ENCODE measurements around the gene GPBAR1. TPM values are rescaled to one million over a fixed set of nuclear protein-coding genes. Genes with fewer than 3 reads are reported as not detected.

The GPBAR1 gene
- total RNA-seq, 1 experiment from 2014 or later = 0.20 TPM

DNA sequence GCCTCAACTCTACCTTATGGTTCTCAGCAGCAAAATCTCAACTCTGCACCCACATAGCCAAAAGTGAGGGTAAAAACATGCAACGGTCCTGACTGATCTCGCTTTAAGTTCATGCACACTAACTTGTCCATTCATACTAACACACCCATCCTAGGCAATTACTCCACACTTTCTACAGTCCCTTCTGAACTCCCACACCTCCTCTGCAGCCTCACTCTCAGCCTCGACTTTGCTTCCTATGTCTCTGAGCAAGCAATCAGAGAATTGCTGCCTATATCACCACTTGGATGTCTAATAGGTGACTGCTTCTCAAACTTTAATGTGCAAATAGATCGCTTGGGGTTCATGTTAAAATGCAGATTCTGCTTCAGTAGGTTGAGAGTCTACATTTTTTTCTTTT is 39.3 kb downstream of the GPBAR1 start:
- H3K36me3 Mint-ChIP-seq = no peaks in the 10 kb centered on the region
- no peak for DNase-seq (ENCODE audit: low spot score)
- no peak overlapping the region for H3K4me3 Mint-ChIP-seq
- TF ChIP-seq FOXP1 (CRISPR knock-in tag; IDR thresholded peaks at IDR 0.05; ENCODE audit: borderline replicate concordance) (no peak), NR3C1 (CRISPR knock-in tag; conservative IDR thresholded peaks at IDR 0.05; ENCODE audit: low read depth) (no peak), JAZF1 (CRISPR knock-in tag; IDR thresholded peaks at IDR 0.05) (no peak), SOX15 (CRISPR knock-in tag; IDR thresholded peaks at IDR 0.05) (no peak), NFE2L1 (CRISPR knock-in tag; IDR thresholded peaks at IDR 0.05) (no peak), GTF2I (CRISPR knock-in tag; conservative IDR thresholded peaks at IDR 0.05) (no peak), ZNF138 (CRISPR knock-in tag; conservative IDR thresholded peaks at IDR 0.05) (no peak), OVOL2 (CRISPR knock-in tag; IDR thresholded peaks at IDR 0.05; ENCODE audit: borderline replicate concordance) (no peak), ZNF263 (CRISPR knock-in tag; IDR thresholded peaks at IDR 0.05; ENCODE audit: low read depth) (no peak), NFATC4 (CRISPR knock-in tag; IDR thresholded peaks at IDR 0.05) (no peak), FOXK1 (CRISPR knock-in tag; IDR thresholded peaks at IDR 0.05) (no peak), ZNF423 (CRISPR knock-in tag; IDR thresholded peaks at IDR 0.05) (no peak)
- TF ChIP-seq, protein P1, sequence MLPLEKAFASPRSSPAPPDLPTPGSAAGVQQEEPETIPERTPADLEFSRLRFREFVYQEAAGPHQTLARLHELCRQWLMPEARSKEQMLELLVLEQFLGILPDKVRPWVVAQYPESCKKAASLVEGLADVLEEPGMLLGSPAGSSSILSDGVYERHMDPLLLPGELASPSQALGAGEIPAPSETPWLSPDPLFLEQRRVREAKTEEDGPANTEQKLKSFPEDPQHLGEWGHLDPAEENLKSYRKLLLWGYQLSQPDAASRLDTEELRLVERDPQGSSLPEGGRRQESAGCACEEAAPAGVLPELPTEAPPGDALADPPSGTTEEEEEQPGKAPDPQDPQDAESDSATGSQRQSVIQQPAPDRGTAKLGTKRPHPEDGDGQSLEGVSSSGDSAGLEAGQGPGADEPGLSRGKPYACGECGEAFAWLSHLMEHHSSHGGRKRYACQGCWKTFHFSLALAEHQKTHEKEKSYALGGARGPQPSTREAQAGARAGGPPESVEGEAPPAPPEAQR (CRISPR knock-in tag; IDR thresholded peaks at IDR 0.05) = no peak
- TF ChIP-seq, protein P2, sequence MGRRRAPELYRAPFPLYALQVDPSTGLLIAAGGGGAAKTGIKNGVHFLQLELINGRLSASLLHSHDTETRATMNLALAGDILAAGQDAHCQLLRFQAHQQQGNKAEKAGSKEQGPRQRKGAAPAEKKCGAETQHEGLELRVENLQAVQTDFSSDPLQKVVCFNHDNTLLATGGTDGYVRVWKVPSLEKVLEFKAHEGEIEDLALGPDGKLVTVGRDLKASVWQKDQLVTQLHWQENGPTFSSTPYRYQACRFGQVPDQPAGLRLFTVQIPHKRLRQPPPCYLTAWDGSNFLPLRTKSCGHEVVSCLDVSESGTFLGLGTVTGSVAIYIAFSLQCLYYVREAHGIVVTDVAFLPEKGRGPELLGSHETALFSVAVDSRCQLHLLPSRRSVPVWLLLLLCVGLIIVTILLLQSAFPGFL (CRISPR knock-in tag; IDR thresholded peaks at IDR 0.05; ENCODE audit: borderline replicate concordance) = no peak
- TF ChIP-seq, protein P3, sequence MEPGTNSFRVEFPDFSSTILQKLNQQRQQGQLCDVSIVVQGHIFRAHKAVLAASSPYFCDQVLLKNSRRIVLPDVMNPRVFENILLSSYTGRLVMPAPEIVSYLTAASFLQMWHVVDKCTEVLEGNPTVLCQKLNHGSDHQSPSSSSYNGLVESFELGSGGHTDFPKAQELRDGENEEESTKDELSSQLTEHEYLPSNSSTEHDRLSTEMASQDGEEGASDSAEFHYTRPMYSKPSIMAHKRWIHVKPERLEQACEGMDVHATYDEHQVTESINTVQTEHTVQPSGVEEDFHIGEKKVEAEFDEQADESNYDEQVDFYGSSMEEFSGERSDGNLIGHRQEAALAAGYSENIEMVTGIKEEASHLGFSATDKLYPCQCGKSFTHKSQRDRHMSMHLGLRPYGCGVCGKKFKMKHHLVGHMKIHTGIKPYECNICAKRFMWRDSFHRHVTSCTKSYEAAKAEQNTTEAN (CRISPR knock-in tag; IDR thresholded peaks at IDR 0.05) = no peak
- TF ChIP-seq, protein P4, sequence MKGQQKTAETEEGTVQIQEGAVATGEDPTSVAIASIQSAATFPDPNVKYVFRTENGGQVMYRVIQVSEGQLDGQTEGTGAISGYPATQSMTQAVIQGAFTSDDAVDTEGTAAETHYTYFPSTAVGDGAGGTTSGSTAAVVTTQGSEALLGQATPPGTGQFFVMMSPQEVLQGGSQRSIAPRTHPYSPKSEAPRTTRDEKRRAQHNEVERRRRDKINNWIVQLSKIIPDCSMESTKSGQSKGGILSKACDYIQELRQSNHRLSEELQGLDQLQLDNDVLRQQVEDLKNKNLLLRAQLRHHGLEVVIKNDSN (CRISPR knock-in tag; IDR thresholded peaks at IDR 0.05) = no peak
- no peak for ATAC-seq
- no peaks in the 10 kb centered on the region for H3K9me3 Mint-ChIP-seq
- ChIA-PET CTCF (no interaction called here), POLR2A (no interaction called here)
- H3K27me3 Mint-ChIP-seq (ENCODE audit: low read depth) = no peaks in the 10 kb centered on the region; the same call in 1 of the 2 replicates
- no peak overlapping the region for H3K27ac Mint-ChIP-seq
- peaks cover 6% of the 10 kb centered on the region for H3K4me1 Mint-ChIP-seq

DNA sequence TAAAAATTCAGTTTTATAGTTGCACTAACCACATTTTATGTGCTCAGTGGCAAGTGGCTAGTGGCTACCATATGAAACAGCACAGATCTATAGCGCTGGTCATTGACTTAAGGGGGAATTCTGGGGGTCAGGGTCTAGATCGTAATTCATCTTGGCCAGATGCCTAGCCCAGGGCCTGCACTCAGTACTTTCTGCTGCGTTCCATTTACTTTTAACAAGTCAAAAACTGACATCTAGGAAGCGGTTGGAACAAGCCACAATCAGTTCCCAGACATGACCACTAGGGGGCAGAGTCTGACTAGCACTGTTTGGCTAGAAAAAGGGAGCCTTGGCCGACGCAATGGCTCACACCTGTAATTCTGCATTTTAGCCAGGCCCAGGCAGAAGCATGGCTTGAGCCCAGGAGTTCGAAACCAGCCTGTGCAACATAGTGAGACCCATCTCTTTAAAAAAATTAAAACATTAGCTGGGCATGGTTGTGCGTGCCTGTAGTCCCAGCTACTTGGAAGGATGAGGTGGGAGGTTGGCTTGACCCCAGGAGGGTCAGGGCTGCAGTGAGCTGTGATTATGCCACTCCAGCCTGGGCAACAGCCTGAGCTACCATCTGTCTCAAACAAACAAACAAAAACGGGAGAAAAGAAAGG is 40.5 kb downstream of the GPBAR1 start:
- no peaks in the 10 kb centered on the region for H3K9me3 Mint-ChIP-seq
- H3K27ac Mint-ChIP-seq = no peak overlapping the region
- no peak overlapping the region for H3K4me3 Mint-ChIP-seq
- peak; percentile 89 for ATAC-seq
- ChIA-PET POLR2A (no interaction called here), CTCF (interaction anchor here (0.5 to 2.6 kb wide), 12 partner anchors 8 to 94 kb away, joined by 3 to 22 read pairs (median 4); partner anchors contain the start of gene CATIP)
- H3K36me3 Mint-ChIP-seq = no peaks in the 10 kb centered on the region
- no peaks in the 10 kb centered on the region for H3K4me1 Mint-ChIP-seq
- DNase-seq (ENCODE audit: low spot score) = peak; percentile 93
- no peaks in the 10 kb centered on the region; the same call in 1 of the 2 replicates for H3K27me3 Mint-ChIP-seq (ENCODE audit: low read depth)
- TF ChIP-seq ZNF121 (CRISPR knock-in tag; IDR thresholded peaks at IDR 0.05) (peak; percentile 98), GABPB1 (CRISPR knock-in tag; IDR thresholded peaks at IDR 0.05) (peak; percentile 75), FOXP1 (CRISPR knock-in tag; IDR thresholded peaks at IDR 0.05; ENCODE audit: borderline replicate concordance) (no peak)
- TF ChIP-seq, protein P5, sequence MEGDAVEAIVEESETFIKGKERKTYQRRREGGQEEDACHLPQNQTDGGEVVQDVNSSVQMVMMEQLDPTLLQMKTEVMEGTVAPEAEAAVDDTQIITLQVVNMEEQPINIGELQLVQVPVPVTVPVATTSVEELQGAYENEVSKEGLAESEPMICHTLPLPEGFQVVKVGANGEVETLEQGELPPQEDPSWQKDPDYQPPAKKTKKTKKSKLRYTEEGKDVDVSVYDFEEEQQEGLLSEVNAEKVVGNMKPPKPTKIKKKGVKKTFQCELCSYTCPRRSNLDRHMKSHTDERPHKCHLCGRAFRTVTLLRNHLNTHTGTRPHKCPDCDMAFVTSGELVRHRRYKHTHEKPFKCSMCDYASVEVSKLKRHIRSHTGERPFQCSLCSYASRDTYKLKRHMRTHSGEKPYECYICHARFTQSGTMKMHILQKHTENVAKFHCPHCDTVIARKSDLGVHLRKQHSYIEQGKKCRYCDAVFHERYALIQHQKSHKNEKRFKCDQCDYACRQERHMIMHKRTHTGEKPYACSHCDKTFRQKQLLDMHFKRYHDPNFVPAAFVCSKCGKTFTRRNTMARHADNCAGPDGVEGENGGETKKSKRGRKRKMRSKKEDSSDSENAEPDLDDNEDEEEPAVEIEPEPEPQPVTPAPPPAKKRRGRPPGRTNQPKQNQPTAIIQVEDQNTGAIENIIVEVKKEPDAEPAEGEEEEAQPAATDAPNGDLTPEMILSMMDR (IDR thresholded peaks at IDR 0.05) = peak; percentile 98
- TF ChIP-seq, protein P6, sequence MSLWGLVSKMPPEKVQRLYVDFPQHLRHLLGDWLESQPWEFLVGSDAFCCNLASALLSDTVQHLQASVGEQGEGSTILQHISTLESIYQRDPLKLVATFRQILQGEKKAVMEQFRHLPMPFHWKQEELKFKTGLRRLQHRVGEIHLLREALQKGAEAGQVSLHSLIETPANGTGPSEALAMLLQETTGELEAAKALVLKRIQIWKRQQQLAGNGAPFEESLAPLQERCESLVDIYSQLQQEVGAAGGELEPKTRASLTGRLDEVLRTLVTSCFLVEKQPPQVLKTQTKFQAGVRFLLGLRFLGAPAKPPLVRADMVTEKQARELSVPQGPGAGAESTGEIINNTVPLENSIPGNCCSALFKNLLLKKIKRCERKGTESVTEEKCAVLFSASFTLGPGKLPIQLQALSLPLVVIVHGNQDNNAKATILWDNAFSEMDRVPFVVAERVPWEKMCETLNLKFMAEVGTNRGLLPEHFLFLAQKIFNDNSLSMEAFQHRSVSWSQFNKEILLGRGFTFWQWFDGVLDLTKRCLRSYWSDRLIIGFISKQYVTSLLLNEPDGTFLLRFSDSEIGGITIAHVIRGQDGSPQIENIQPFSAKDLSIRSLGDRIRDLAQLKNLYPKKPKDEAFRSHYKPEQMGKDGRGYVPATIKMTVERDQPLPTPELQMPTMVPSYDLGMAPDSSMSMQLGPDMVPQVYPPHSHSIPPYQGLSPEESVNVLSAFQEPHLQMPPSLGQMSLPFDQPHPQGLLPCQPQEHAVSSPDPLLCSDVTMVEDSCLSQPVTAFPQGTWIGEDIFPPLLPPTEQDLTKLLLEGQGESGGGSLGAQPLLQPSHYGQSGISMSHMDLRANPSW (CRISPR knock-in tag; conservative IDR thresholded peaks at IDR 0.05; ENCODE audit: low read depth) = no peak
- TF ChIP-seq, protein P7, sequence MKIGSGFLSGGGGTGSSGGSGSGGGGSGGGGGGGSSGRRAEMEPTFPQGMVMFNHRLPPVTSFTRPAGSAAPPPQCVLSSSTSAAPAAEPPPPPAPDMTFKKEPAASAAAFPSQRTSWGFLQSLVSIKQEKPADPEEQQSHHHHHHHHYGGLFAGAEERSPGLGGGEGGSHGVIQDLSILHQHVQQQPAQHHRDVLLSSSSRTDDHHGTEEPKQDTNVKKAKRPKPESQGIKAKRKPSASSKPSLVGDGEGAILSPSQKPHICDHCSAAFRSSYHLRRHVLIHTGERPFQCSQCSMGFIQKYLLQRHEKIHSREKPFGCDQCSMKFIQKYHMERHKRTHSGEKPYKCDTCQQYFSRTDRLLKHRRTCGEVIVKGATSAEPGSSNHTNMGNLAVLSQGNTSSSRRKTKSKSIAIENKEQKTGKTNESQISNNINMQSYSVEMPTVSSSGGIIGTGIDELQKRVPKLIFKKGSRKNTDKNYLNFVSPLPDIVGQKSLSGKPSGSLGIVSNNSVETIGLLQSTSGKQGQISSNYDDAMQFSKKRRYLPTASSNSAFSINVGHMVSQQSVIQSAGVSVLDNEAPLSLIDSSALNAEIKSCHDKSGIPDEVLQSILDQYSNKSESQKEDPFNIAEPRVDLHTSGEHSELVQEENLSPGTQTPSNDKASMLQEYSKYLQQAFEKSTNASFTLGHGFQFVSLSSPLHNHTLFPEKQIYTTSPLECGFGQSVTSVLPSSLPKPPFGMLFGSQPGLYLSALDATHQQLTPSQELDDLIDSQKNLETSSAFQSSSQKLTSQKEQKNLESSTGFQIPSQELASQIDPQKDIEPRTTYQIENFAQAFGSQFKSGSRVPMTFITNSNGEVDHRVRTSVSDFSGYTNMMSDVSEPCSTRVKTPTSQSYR (CRISPR knock-in tag; IDR thresholded peaks at IDR 0.05) = no peak
